Measurements from ENCODE around the gene LRRC37A3.
"Not testable (repeated sequence)": the region's sequence is repeated elsewhere in the genome, so short reads cannot be mapped to it uniquely, and the experiment has no call there.

DNA sequence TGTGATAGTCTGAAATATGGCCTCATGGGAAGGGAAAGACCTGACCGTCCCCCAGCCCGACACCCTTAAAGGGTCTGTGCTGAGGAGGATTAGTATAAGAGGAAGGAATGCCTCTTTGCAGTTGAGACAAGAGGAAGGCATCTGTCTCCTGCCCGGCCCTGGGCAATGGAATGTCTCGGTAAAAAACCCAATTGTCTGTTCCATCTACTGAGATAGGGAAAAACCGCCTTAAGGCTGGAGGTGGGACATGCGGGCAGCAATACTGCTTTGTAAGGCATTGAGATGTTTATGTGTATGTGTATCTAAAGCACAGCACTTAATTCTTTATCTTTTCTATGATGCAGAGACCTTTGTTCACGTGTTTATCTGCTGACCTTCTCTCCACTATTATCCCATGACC is 11.1 kb upstream of the LRRC37A3 start:
- TF ChIP-seq, protein P1, sequence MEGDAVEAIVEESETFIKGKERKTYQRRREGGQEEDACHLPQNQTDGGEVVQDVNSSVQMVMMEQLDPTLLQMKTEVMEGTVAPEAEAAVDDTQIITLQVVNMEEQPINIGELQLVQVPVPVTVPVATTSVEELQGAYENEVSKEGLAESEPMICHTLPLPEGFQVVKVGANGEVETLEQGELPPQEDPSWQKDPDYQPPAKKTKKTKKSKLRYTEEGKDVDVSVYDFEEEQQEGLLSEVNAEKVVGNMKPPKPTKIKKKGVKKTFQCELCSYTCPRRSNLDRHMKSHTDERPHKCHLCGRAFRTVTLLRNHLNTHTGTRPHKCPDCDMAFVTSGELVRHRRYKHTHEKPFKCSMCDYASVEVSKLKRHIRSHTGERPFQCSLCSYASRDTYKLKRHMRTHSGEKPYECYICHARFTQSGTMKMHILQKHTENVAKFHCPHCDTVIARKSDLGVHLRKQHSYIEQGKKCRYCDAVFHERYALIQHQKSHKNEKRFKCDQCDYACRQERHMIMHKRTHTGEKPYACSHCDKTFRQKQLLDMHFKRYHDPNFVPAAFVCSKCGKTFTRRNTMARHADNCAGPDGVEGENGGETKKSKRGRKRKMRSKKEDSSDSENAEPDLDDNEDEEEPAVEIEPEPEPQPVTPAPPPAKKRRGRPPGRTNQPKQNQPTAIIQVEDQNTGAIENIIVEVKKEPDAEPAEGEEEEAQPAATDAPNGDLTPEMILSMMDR (IDR thresholded peaks at IDR 0.05) = not testable (repeated sequence)
- TF ChIP-seq POLR2A (IDR thresholded peaks at IDR 0.05) = not testable (repeated sequence)

Data from right lobe of liver (tissue), 4 donors.